ENCODE measurements around the gene ALKBH7.

GRCh38 chr19:6362027-6362350 is 10.6 kb upstream of the ALKBH7 start:
- TF ChIP-seq EP300 (IDR thresholded peaks at IDR 0.05; ENCODE audit: low read depth in 2 of 2, low read length in 2 of 2) (no peak), EP300 (CRISPR knock-in tag; IDR thresholded peaks at IDR 0.05; ENCODE audit: borderline replicate concordance) (no peak), POLR2AphosphoS5 (IDR thresholded peaks at IDR 0.05; ENCODE audit: low read depth, low read length) (no peak)
- TF ChIP-seq, protein P1, sequence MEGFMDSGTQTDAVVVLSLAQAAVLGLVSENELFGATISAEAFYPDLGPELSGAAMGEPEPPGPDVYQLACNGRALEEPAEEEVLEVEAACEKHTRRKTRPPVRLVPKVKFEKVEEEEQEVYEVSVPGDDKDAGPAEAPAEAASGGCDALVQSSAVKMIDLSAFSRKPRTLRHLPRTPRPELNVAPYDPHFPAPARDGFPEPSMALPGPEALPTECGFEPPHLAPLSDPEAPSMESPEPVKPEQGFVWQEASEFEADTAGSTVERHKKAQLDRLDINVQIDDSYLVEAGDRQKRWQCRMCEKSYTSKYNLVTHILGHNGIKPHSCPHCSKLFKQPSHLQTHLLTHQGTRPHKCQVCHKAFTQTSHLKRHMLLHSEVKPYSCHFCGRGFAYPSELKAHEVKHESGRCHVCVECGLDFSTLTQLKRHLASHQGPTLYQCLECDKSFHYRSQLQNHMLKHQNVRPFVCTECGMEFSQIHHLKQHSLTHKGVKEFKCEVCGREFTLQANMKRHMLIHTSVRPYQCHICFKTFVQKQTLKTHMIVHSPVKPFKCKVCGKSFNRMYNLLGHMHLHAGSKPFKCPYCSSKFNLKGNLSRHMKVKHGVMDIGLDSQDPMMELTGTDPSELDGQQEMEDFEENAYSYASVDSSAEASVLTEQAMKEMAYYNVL (CRISPR knock-in tag; IDR thresholded peaks at IDR 0.05; ENCODE audit: borderline replicate concordance), result no peak
